BJ (cell line): ENCODE measurements around the gene TULP3. TPM values are rescaled to one million over a fixed set of nuclear protein-coding genes. Genes with fewer than 3 reads are reported as not detected.

ENCODE experiments used
- CTCF ChIA-PET: fragments of 350-600 bp; formaldehyde crosslinking; extraction: SDS; loops from one replicate; lab custom pipeline; 2021; ENCODE audit warnings: antibody characterized with exemption, inconsistent platforms; lab: Yijun Ruan, JAX
- POLR2A ChIA-PET: fragments of 300-600 bp; sonication (Branson Sonifier 250); formaldehyde crosslinking; extraction: SDS; loops from one replicate; lab custom pipeline; 2021; ENCODE audit warnings: antibody characterized with exemption; lab: Charles Lee
- DNase-seq: peaks from one replicate; pipeline ENCODE4 v3.0.0-alpha.2; 2011; ENCODE audit warnings: low read depth
- H3K27me3 ChIP-seq: 2 replicates; pipeline ENCODE4 v1.6.0; 2011; ENCODE audit warnings: low read length; ENCODE audit not compliant: control insufficient read depth, insufficient read depth
- H3K36me3 ChIP-seq: 2 replicates; pipeline ENCODE4 v1.5.1; 2011; ENCODE audit warnings: low read length; ENCODE audit not compliant: control insufficient read depth, insufficient read depth
- H3K4me3 ChIP-seq: 2 replicates; pipeline ENCODE4 v1.5.1; 2011; ENCODE audit warnings: low read depth, mild to moderate bottlenecking, control low read depth, low read length
- CTCF ChIP-seq: IDR thresholded peaks from 2 replicates; pipeline ENCODE4 v1.5.1; 2011; ENCODE audit warnings: low read depth, mild to moderate bottlenecking, control low read depth, inconsistent platforms, low read length, moderate library complexity; ENCODE audit not compliant: insufficient read depth
- polyA plus RNA-seq: library from polyadenylated mRNA; depleted of rRNA; stranded (reverse); fragments of >200 nt; gene quantifications from 2 replicates; pipeline ENCODE4 v1.2.3, GENCODE V29; 2011

TULP3 gene
- polyA plus RNA-seq, 1 experiment: 43.7 TPM

- no peak for TF ChIP-seq CTCF
- ChIA-PET POLR2A (no interaction called here), CTCF (interaction anchor here (0.9 to 4.7 kb wide), 4 partner anchors 9 to 177 kb away, joined by 3 to 27 read pairs (median 5); no protein-coding TSS in a partner anchor)
These were observed 33.7 kb upstream of the TULP3 start, which contains the start of gene TEX52 for GRCh38 chr12:2857021-2857431. TSS of gene TEX52 (minus strand) at chr12:2857039. CDS start at chr12:2857026, 13 bp downstream.

GRCh38 chr12:2857576-2857975, 33.1 kb upstream of the TULP3 start:
- POLR2A ChIA-PET: no interaction called here
- Histone ChIP-seq H3K27me3 (no peaks in the 10 kb centered on the region), H3K4me3 (no peak overlapping the region), H3K36me3 (peaks cover 6% of the 10 kb centered on the region; the same call in 1 of the 2 replicates)
- CTCF ChIA-PET: interaction anchor here (0.9 to 4.7 kb wide), 4 partner anchors 12 to 184 kb away, joined by 3 to 27 read pairs (median 4); no protein-coding TSS in a partner anchor
- TF ChIP-seq CTCF: no peak
- DNase-seq: no peak

More at GRCh38 chr12:2857021-2857431, 33.7 kb upstream of the TULP3 start, which contains the start of gene TEX52:
- no peak within 1 kb of the TSS for H3K4me3 ChIP-seq
- H3K36me3 ChIP-seq: peaks cover 6% of the 10 kb centered on the region; the same call in 1 of the 2 replicates
- DNase-seq: no peak
- H3K27me3 ChIP-seq: no peaks in the 10 kb centered on the region

- no peak for TF ChIP-seq CTCF
- Histone ChIP-seq H3K36me3 (peaks cover 6% of the 10 kb centered on the region; the same call in 1 of the 2 replicates), H3K27me3 (no peaks in the 10 kb centered on the region), H3K4me3 (no peak overlapping the region)
- DNase-seq: no peak
- CTCF ChIA-PET: interaction anchor here (1.3 to 1.5 kb wide), 2 partner anchors 176 to 183 kb away, joined by 3 to 4 read pairs; no protein-coding TSS in a partner anchor
- POLR2A ChIA-PET: no interaction called here
These were observed 32.4 kb upstream of the TULP3 start for GRCh38 chr12:2858334-2858733.

GRCh38 chr12:2858944-2859421, 31.7 kb upstream of the TULP3 start:
- no peak for TF ChIP-seq CTCF
- CTCF ChIA-PET: interaction anchor here (1.3 to 1.5 kb wide), 2 partner anchors 175 to 183 kb away, joined by 3 to 4 read pairs; no protein-coding TSS in a partner anchor
- peaks cover 6% of the 10 kb centered on the region; the same call in 1 of the 2 replicates for H3K36me3 ChIP-seq
- no peak for DNase-seq
- no peak overlapping the region for H3K4me3 ChIP-seq
- POLR2A ChIA-PET: no interaction called here
- no peaks in the 10 kb centered on the region for H3K27me3 ChIP-seq

- H3K36me3 ChIP-seq: peaks cover 11% of the 10 kb centered on the region
- no peak overlapping the region for H3K4me3 ChIP-seq
- no peak for TF ChIP-seq CTCF
- no peak for DNase-seq
- CTCF ChIA-PET: interaction anchor here (1.0 kb wide), 1 partner anchor 25 kb away, joined by 3 read pairs; no protein-coding TSS in a partner anchor
- POLR2A ChIA-PET: no interaction called here
- H3K27me3 ChIP-seq: no peaks in the 10 kb centered on the region
These were observed 30.5 kb upstream of the TULP3 start for GRCh38 chr12:2860170-2860569.
